Measurements from ENCODE around the gene SYNPO2.

DNA sequence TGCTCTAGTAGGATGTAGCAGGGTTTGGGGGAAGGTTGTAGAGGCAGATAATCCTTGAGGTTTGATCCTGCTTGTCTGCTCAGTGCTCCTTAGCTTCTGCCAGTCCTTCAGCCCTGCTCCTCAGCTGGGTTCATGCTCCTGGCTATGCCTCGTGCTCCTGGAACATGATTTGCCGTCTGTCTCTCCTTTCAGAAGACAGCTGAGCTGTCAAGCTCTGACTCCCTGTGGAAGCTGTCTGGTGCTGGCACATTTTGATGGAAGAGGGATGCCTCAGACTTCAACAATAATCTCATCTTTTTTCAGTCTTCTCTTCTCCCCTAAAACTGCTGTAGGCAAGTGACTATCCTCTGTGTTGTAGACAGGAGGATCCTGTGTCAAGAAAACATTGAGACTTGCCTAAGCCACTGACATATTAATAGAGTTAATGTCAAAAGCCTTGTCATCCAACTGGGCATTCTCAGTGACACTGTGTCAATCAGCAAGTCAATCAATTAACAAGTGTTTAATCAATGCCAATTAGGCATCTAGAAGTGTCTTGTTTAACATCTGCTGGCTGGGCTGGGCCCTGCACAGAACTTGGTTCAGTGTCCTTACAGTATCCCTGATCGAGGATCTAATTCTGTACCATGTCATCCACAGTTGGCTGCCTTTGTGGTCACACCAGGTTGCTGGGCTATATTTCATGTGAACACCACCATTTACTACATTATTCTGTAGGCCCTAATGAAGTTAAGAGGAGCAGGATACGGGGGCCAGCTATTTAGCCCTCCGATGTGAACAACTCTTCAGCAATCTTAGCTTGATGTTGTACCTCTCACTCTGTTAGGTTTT is 96.7 kb downstream of the SYNPO2 start:
- TF ChIP-seq CTCF (IDR thresholded peaks at IDR 0.05) (no peak), POLR2A (IDR thresholded peaks at IDR 0.05) (no peak)

Data from testis (tissue), 2 donors.